ENCODE measurements around the gene MCTP1.

Gene MCTP1

GRCh38 chr5:94812232-94812631 is 472.7 kb downstream of the MCTP1 start:
- Histone ChIP-seq H3K27me3 (ENCODE audit: control insufficient read depth, insufficient read depth, low read length) (no peaks in the 10 kb centered on the region), H3K27ac (no peak overlapping the region), H3K9me3 (ENCODE audit: control insufficient read depth, low read length) (no peaks in the 10 kb centered on the region), H3K36me3 (ENCODE audit: control insufficient read depth, insufficient read depth, low read length) (no peaks in the 10 kb centered on the region), H3K4me2 (ENCODE audit: low read length) (no peak overlapping the region), H2AFZ (no peak overlapping the region), H3K4me3 (ENCODE audit: low read depth, low read length) (no peak overlapping the region), H3K9ac (no peak overlapping the region), H3K79me2 (no peaks in the 10 kb centered on the region), H3K4me1 (no peaks in the 10 kb centered on the region)
- TF ChIP-seq CTCF (IDR thresholded peaks at IDR 0.05), result no peak

GRCh38 chr5:94811331-94811730 is 473.6 kb downstream of the MCTP1 start:
- Histone ChIP-seq H3K9ac (no peak overlapping the region), H3K27ac (no peak overlapping the region), H3K9me3 (ENCODE audit: control insufficient read depth, low read length) (no peaks in the 10 kb centered on the region), H3K4me2 (ENCODE audit: low read length) (no peak overlapping the region), H3K27me3 (ENCODE audit: control insufficient read depth, insufficient read depth, low read length) (no peaks in the 10 kb centered on the region), H2AFZ (no peak overlapping the region), H3K79me2 (no peaks in the 10 kb centered on the region), H3K4me3 (ENCODE audit: low read depth, low read length) (no peak overlapping the region), H3K4me1 (no peaks in the 10 kb centered on the region), H3K36me3 (ENCODE audit: control insufficient read depth, insufficient read depth, low read length) (no peaks in the 10 kb centered on the region)
- no peak for TF ChIP-seq CTCF (IDR thresholded peaks at IDR 0.05)

GRCh38 chr5:94810877-94811276 is 474.0 kb downstream of the MCTP1 start:
- Histone ChIP-seq H3K4me2 (ENCODE audit: low read length) (no peak overlapping the region), H3K4me1 (no peaks in the 10 kb centered on the region), H3K79me2 (no peaks in the 10 kb centered on the region), H3K9ac (no peak overlapping the region), H3K9me3 (ENCODE audit: control insufficient read depth, low read length) (no peaks in the 10 kb centered on the region), H3K27ac (no peak overlapping the region), H3K4me3 (ENCODE audit: low read depth, low read length) (no peak overlapping the region), H3K36me3 (ENCODE audit: control insufficient read depth, insufficient read depth, low read length) (no peaks in the 10 kb centered on the region), H3K27me3 (ENCODE audit: control insufficient read depth, insufficient read depth, low read length) (no peaks in the 10 kb centered on the region), H2AFZ (no peak overlapping the region)
- TF ChIP-seq CTCF (IDR thresholded peaks at IDR 0.05), result no peak

GRCh38 chr5:94810281-94810680 is 474.6 kb downstream of the MCTP1 start:
- H3K4me3 ChIP-seq (ENCODE audit: low read depth, low read length), result no peak overlapping the region
- H3K9ac ChIP-seq, result no peak overlapping the region
- no peak overlapping the region for H2AFZ ChIP-seq
- H3K27me3 ChIP-seq (ENCODE audit: control insufficient read depth, insufficient read depth, low read length), result no peaks in the 10 kb centered on the region
- no peaks in the 10 kb centered on the region for H3K4me1 ChIP-seq
- H3K36me3 ChIP-seq (ENCODE audit: control insufficient read depth, insufficient read depth, low read length), result no peaks in the 10 kb centered on the region
- TF ChIP-seq CTCF (IDR thresholded peaks at IDR 0.05), result no peak
- no peak overlapping the region for H3K27ac ChIP-seq
- no peaks in the 10 kb centered on the region for H3K79me2 ChIP-seq
- H3K9me3 ChIP-seq (ENCODE audit: control insufficient read depth, low read length), result no peaks in the 10 kb centered on the region
- H3K4me2 ChIP-seq (ENCODE audit: low read length), result no peak overlapping the region

- Histone ChIP-seq H2AFZ (no peak overlapping the region), H3K4me2 (ENCODE audit: low read length) (no peak overlapping the region), H3K79me2 (no peaks in the 10 kb centered on the region), H3K9me3 (ENCODE audit: control insufficient read depth, low read length) (no peaks in the 10 kb centered on the region), H3K27ac (no peak overlapping the region), H3K4me3 (ENCODE audit: low read depth, low read length) (no peak overlapping the region), H3K36me3 (ENCODE audit: control insufficient read depth, insufficient read depth, low read length) (no peaks in the 10 kb centered on the region), H3K9ac (no peak overlapping the region), H3K27me3 (ENCODE audit: control insufficient read depth, insufficient read depth, low read length) (no peaks in the 10 kb centered on the region), H3K4me1 (no peaks in the 10 kb centered on the region)
- TF ChIP-seq CTCF (IDR thresholded peaks at IDR 0.05), result no peak
These were observed 476.4 kb downstream of the MCTP1 start for GRCh38 chr5:94808497-94808896.

Measured in parathyroid adenoma (tissue), 2 donors.